ENCODE results near the gene BTBD9. TPM values are rescaled to one million over a fixed set of nuclear protein-coding genes. Genes with fewer than 3 reads are reported as not detected.

Gene BTBD9
- total RNA-seq, 1 donor from 2014 or later = 49.7 TPM

- no peaks in the 10 kb centered on the region for H3K36me3 ChIP-seq
- no peak overlapping the region for H3K4me3 ChIP-seq
- DNase-seq (no peak), ATAC-seq (no peak)
- no peaks in the 10 kb centered on the region for H3K27me3 ChIP-seq (ENCODE audit: low read depth)
- intact Hi-C loops (cut with DNase I) = no loop called here
- H3K27ac ChIP-seq = no peak overlapping the region
- no peaks in the 10 kb centered on the region for H3K9me3 ChIP-seq
- no peak for TF ChIP-seq CTCF (IDR thresholded peaks at IDR 0.05)
- peaks cover 3% of the 10 kb centered on the region for H3K4me1 ChIP-seq
These were observed 293.2 kb downstream of the BTBD9 start for GRCh38 chr6:38346291-38347079.

DNA sequence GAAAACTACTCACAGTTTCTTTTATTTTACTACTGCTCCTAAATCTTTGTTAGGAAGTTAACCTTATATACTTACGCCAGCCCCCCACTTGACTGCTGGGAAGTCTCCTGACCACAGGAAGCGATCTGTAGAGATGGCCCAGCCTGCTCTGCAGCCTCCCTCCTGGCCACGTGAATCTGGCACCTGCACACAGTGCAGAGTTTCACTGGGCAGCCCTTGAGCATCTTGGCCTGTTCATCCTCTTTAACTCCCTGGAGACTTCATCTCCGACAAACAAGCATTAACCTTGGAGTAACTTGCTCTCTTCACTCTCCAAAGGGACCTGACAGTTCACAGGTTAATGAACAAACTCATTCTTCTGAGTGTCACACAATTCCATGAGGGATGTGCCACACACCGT, 294.1 kb downstream of the BTBD9 start:
- Histone ChIP-seq H3K4me3 (no peak overlapping the region), H3K4me1 (no peaks in the 10 kb centered on the region), H3K36me3 (no peaks in the 10 kb centered on the region), H3K9me3 (no peaks in the 10 kb centered on the region), H3K27me3 (ENCODE audit: low read depth) (no peaks in the 10 kb centered on the region), H3K27ac (no peak overlapping the region)
- DNase-seq (no peak), ATAC-seq (no peak)
- no peak for TF ChIP-seq CTCF (IDR thresholded peaks at IDR 0.05)
- intact Hi-C loops (cut with DNase I) = no loop called here

- H3K27me3 ChIP-seq (ENCODE audit: low read depth) = no peaks in the 10 kb centered on the region
- no peak for TF ChIP-seq CTCF (IDR thresholded peaks at IDR 0.05)
- DNase-seq = no peak
- no peak for ATAC-seq
- no peak overlapping the region for H3K27ac ChIP-seq
- intact Hi-C loops (cut with DNase I) = no loop called here
- H3K4me1 ChIP-seq = no peaks in the 10 kb centered on the region
- H3K9me3 ChIP-seq = no peaks in the 10 kb centered on the region
- H3K36me3 ChIP-seq = no peaks in the 10 kb centered on the region
- no peak overlapping the region for H3K4me3 ChIP-seq
These were observed 298.2 kb downstream of the BTBD9 start for GRCh38 chr6:38341496-38341895.

DNA sequence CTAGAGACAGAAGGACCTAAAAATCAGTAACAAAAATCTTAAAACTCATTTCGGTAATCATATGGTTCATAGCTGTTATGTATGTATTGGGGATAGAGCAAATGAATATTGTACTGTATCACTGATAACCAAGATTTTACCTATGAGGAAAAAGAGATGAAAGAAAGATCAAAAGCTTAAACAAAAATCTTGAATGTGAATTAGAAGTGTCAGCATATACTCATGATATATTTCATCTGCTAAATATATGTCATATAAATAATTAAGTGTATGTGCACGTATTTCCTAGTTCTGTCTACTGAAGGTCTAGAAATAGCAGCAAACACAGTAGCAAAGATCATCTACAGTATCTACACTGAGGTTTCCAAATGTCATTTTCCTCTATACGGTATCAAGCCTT, 299.8 kb downstream of the BTBD9 start:
- DNase-seq (no peak), ATAC-seq (no peak)
- Histone ChIP-seq H3K4me1 (no peaks in the 10 kb centered on the region), H3K36me3 (no peaks in the 10 kb centered on the region), H3K27me3 (ENCODE audit: low read depth) (no peaks in the 10 kb centered on the region), H3K9me3 (no peaks in the 10 kb centered on the region), H3K4me3 (no peak overlapping the region), H3K27ac (no peak overlapping the region)
- intact Hi-C loops (cut with DNase I) = no loop called here
- TF ChIP-seq CTCF (IDR thresholded peaks at IDR 0.05) = no peak

DNA sequence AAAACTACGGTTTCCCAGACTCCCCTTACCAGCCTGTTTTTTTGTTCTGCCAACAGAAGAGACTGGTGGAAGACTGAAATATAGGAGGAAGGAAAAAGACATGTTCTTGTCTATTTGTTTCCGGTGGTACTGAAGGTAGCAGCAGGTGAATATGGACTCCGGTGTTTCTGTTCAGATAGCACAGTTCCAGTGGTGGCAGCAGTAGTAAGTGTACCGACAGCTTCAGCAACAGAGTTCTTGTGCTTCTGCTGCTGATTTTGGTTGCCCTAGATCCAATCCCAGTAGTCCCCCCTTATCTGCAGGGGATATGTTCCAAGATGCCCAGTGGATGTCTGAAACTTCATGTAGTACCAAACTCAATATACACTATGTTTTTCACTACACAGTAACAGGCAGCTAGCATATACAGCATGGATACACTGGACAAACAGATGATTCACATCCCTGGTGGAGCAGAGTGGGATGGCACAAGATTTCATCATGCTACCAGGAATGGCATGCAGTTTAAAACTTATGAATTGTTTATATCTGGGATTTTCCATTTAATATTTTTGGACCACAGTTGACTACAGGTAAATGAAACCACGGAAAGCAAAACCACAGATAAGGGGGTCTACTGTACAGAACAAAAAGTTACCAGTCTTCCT, 301.8 kb downstream of the BTBD9 start:
- intact Hi-C loops (cut with DNase I) = no loop called here
- Histone ChIP-seq H3K9me3 (peaks cover 8% of the 10 kb centered on the region), H3K27me3 (ENCODE audit: low read depth) (no peaks in the 10 kb centered on the region), H3K27ac (no peak overlapping the region), H3K4me3 (no peak overlapping the region), H3K4me1 (no peaks in the 10 kb centered on the region), H3K36me3 (no peaks in the 10 kb centered on the region)
- ATAC-seq (no peak), DNase-seq (no peak)
- TF ChIP-seq CTCF (IDR thresholded peaks at IDR 0.05) = no peak
